Retinal pigment epithelial cell (primary cell): Measurements from ENCODE around the gene PRKCH.

ENCODE experiments used
- DNase-seq: peaks from one replicate; pipeline ENCODE4 v3.0.0-alpha.2; 2010; ENCODE audit warnings: low read depth
- H3K4me3 ChIP-seq: 2 replicates; pipeline ENCODE4 v1.5.1; 2011; ENCODE audit warnings: mild to moderate bottlenecking, low read length, control low read depth, moderate library complexity
- TF ChIP-seq, protein P1 (sequence below): conservative IDR thresholded peaks from 2 replicates; pipeline ENCODE4 v1.5.1; 2011; ENCODE audit warnings: low read depth, low read length, control low read depth, inconsistent platforms

The PRKCH gene

GRCh38 chr14:61388173-61388975 lies 67.0 kb downstream of the PRKCH start:
- TF ChIP-seq, protein P1, sequence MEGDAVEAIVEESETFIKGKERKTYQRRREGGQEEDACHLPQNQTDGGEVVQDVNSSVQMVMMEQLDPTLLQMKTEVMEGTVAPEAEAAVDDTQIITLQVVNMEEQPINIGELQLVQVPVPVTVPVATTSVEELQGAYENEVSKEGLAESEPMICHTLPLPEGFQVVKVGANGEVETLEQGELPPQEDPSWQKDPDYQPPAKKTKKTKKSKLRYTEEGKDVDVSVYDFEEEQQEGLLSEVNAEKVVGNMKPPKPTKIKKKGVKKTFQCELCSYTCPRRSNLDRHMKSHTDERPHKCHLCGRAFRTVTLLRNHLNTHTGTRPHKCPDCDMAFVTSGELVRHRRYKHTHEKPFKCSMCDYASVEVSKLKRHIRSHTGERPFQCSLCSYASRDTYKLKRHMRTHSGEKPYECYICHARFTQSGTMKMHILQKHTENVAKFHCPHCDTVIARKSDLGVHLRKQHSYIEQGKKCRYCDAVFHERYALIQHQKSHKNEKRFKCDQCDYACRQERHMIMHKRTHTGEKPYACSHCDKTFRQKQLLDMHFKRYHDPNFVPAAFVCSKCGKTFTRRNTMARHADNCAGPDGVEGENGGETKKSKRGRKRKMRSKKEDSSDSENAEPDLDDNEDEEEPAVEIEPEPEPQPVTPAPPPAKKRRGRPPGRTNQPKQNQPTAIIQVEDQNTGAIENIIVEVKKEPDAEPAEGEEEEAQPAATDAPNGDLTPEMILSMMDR: no peak
- no peak overlapping the region for H3K4me3 ChIP-seq

GRCh38 chr14:61388976-61389576 lies 67.7 kb downstream of the PRKCH start:
- H3K4me3 ChIP-seq: no peak overlapping the region
- no peak for DNase-seq
- TF ChIP-seq, protein P1: no peak

More at GRCh38 chr14:61388173-61388975, 67.0 kb downstream of the PRKCH start:
- no peak for DNase-seq

- TF ChIP-seq, protein P1: no peak
- DNase-seq: no peak
- H3K4me3 ChIP-seq: no peak overlapping the region
These were observed 69.7 kb downstream of the PRKCH start for GRCh38 chr14:61391119-61391518.

GRCh38 chr14:61392297-61392696 lies 70.9 kb downstream of the PRKCH start:
- TF ChIP-seq, protein P1: no peak
- H3K4me3 ChIP-seq: no peak overlapping the region
- no peak for DNase-seq

DNA sequence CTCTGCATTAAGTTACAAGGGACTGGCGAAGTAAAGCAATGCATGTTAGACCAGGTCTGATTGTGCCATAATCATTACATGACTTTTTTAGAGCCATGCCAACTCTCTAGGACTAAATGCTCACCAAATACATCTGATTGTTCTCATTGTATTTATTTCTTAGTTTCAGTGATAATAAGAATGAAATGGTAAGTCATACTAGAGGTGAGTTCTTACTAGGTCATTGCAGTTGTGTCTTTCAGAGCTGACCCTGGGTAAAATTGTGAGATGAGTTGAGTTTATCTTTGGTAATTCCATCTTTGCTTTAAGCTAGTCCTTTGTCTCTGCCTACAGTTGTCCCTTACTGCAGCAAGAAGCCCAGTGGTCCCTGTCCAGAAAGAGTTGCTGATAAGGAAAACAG lies 73.2 kb downstream of the PRKCH start:
- TF ChIP-seq, protein P1: no peak
- no peak overlapping the region for H3K4me3 ChIP-seq

GRCh38 chr14:61395115-61395725 lies 73.8 kb downstream of the PRKCH start:
- H3K4me3 ChIP-seq: no peak overlapping the region
- TF ChIP-seq, protein P1: no peak
- no peak for DNase-seq

More for the DNA sequence above, 73.2 kb downstream of the PRKCH start:
- no peak for DNase-seq
